HUES48 (cell line): Measurements from ENCODE around the gene NKD1.

Source experiments
- H3K27ac ChIP-seq: one replicate; pipeline ENCODE4 v1.7.0; 2013; ENCODE audit warnings: low read depth, low read length, inconsistent platforms
- H3K27me3 ChIP-seq: 2 replicates; pipeline ENCODE4 v1.6.1; 2013; ENCODE audit warnings: mild to moderate bottlenecking, low read length; ENCODE audit not compliant: control insufficient read depth, insufficient read depth
- H3K36me3 ChIP-seq: 2 replicates; pipeline ENCODE4 v1.6.1; 2013; ENCODE audit warnings: low read length; ENCODE audit not compliant: control insufficient read depth, insufficient read depth
- H3K4me1 ChIP-seq: 2 replicates; pipeline ENCODE4 v1.6.1; 2013; ENCODE audit warnings: mild to moderate bottlenecking, low read length; ENCODE audit not compliant: control insufficient read depth, insufficient read depth
- H3K4me3 ChIP-seq: 2 replicates; pipeline ENCODE4 v1.5.1; 2013; ENCODE audit warnings: mild to moderate bottlenecking, low read depth, low read length
- H3K9ac ChIP-seq: 2 replicates; pipeline ENCODE4 v1.6.1; 2013; ENCODE audit warnings: mild to moderate bottlenecking, low read depth, low read length, moderate library complexity
- H3K9me3 ChIP-seq: 2 replicates; pipeline ENCODE4 v1.6.1; 2013; ENCODE audit warnings: low read length; ENCODE audit not compliant: control insufficient read depth, insufficient read depth

NKD1 gene

GRCh38 chr16:50632927-50633800 lies 85.0 kb downstream of the NKD1 start:
- Histone ChIP-seq H3K4me3 (no peak overlapping the region), H3K27me3 (no peaks in the 10 kb centered on the region), H3K9me3 (no peaks in the 10 kb centered on the region), H3K9ac (no peak overlapping the region), H3K4me1 (no peaks in the 10 kb centered on the region), H3K36me3 (no peaks in the 10 kb centered on the region), H3K27ac (no peak overlapping the region)

- Histone ChIP-seq H3K27me3 (no peaks in the 10 kb centered on the region), H3K36me3 (no peaks in the 10 kb centered on the region), H3K9me3 (no peaks in the 10 kb centered on the region), H3K9ac (no peak overlapping the region), H3K4me3 (no peak overlapping the region), H3K27ac (no peak overlapping the region), H3K4me1 (no peaks in the 10 kb centered on the region)
Observed at GRCh38 chr16:50634090-50634489, 85.9 kb downstream of the NKD1 start.

GRCh38 chr16:50634947-50635346 lies 86.8 kb downstream of the NKD1 start:
- H3K27ac ChIP-seq, result no peak overlapping the region
- no peaks in the 10 kb centered on the region for H3K36me3 ChIP-seq
- H3K4me3 ChIP-seq, result no peak overlapping the region
- H3K27me3 ChIP-seq, result no peaks in the 10 kb centered on the region
- no peak overlapping the region for H3K9ac ChIP-seq
- H3K9me3 ChIP-seq, result no peaks in the 10 kb centered on the region
- H3K4me1 ChIP-seq, result no peaks in the 10 kb centered on the region

- H3K27me3 ChIP-seq, result no peaks in the 10 kb centered on the region
- H3K36me3 ChIP-seq, result no peaks in the 10 kb centered on the region
- no peak overlapping the region for H3K9ac ChIP-seq
- H3K27ac ChIP-seq, result no peak overlapping the region
- H3K4me1 ChIP-seq, result no peaks in the 10 kb centered on the region
- no peaks in the 10 kb centered on the region for H3K9me3 ChIP-seq
- H3K4me3 ChIP-seq, result no peak overlapping the region
Observed at GRCh38 chr16:50635505-50636392, 87.6 kb downstream of the NKD1 start.

- Histone ChIP-seq H3K4me3 (no peak overlapping the region), H3K9me3 (no peaks in the 10 kb centered on the region), H3K4me1 (no peaks in the 10 kb centered on the region), H3K27me3 (no peaks in the 10 kb centered on the region), H3K9ac (no peak overlapping the region), H3K27ac (no peak overlapping the region), H3K36me3 (no peaks in the 10 kb centered on the region)
Observed at GRCh38 chr16:50636753-50637374, 88.7 kb downstream of the NKD1 start.

- H3K27ac ChIP-seq, result no peak overlapping the region
- no peaks in the 10 kb centered on the region for H3K9me3 ChIP-seq
- H3K27me3 ChIP-seq, result no peaks in the 10 kb centered on the region
- no peaks in the 10 kb centered on the region for H3K36me3 ChIP-seq
- H3K4me1 ChIP-seq, result no peaks in the 10 kb centered on the region
- H3K4me3 ChIP-seq, result no peak overlapping the region
- H3K9ac ChIP-seq, result no peak overlapping the region
Observed at GRCh38 chr16:50637716-50638602, 89.8 kb downstream of the NKD1 start.

GRCh38 chr16:50638816-50639670 lies 90.8 kb downstream of the NKD1 start:
- H3K27me3 ChIP-seq, result no peaks in the 10 kb centered on the region
- no peak overlapping the region for H3K9ac ChIP-seq
- H3K36me3 ChIP-seq, result no peaks in the 10 kb centered on the region
- H3K27ac ChIP-seq, result no peak overlapping the region
- no peak overlapping the region for H3K4me3 ChIP-seq
- H3K9me3 ChIP-seq, result no peaks in the 10 kb centered on the region
- no peaks in the 10 kb centered on the region for H3K4me1 ChIP-seq

GRCh38 chr16:50640391-50640790 lies 92.2 kb downstream of the NKD1 start:
- Histone ChIP-seq H3K27me3 (no peaks in the 10 kb centered on the region), H3K9me3 (no peaks in the 10 kb centered on the region), H3K27ac (no peak overlapping the region), H3K36me3 (no peaks in the 10 kb centered on the region), H3K4me3 (no peak overlapping the region), H3K9ac (no peak overlapping the region), H3K4me1 (peaks cover 2% of the 10 kb centered on the region; the same call in 1 of the 2 replicates)

- H3K36me3 ChIP-seq, result no peaks in the 10 kb centered on the region
- no peak overlapping the region for H3K9ac ChIP-seq
- H3K4me3 ChIP-seq, result no peak overlapping the region
- no peak overlapping the region for H3K27ac ChIP-seq
- H3K27me3 ChIP-seq, result no peaks in the 10 kb centered on the region
- H3K9me3 ChIP-seq, result no peaks in the 10 kb centered on the region
- peaks cover 6% of the 10 kb centered on the region for H3K4me1 ChIP-seq
Observed at GRCh38 chr16:50640919-50641817, 93.0 kb downstream of the NKD1 start.
